ENCODE data around the gene ATPAF1.

ATPAF1 gene

GRCh38 chr1:46603481-46603857 lies 64.7 kb downstream of the ATPAF1 start:
- Histone ChIP-seq H3K27ac (replicated peaks; ENCODE audit: low read length) (no peak overlapping the region), H3K79me1 (ENCODE audit: low read depth, low read length) (no peaks in the 10 kb centered on the region)
- no CpG with 5 or more reads among the region's 2 CpGs for WGBS, 2 donors (ENCODE audit: extremely low coverage in 2 of 2, insufficient read length in 2 of 2, insufficient replicate concordance in 1 of 2)

DNA sequence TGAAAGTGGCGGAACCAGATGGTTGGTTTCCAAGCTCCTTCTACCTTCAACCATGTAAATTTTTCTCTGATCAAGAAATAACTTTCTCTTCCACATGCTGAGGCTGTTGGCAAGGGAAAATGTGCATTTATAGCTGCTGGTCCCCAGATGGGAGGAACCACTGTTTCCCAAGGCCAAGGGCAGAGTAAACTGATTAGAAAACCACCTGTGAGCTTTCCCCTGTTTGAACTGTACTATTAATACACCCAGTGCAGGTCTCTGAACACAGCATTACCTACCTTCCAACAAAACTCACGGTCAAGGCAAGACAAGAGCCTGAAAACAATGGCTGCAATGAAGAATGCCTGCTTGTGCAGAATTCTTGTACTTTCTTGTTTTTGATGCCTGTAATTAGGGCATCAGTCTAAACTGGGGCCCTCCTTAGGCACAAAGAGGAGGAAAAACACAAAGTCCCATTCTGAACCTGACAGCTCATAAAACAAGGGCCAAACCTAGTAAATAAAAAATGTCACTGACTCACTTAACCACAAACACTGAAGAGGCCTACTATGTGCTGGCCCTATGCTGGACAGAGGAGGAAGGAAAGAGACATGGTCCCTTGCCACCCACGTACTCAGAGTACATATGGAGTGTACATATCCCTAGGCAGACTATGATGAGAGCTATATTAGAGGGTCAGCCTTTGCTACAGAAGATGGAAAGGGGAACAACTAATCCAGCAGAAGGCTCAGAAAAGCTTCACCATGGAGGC lies 66.7 kb downstream of the ATPAF1 start:
- H2AK5ac ChIP-seq (ENCODE audit: low read depth, low read length) = no peak overlapping the region
- H3K27me3 ChIP-seq (ENCODE audit: control insufficient read depth in 3 of 3, insufficient read depth in 3 of 3, low read depth in 1 of 3, low read length in 3 of 3) = no peaks in the 10 kb centered on the region
- WGBS, 2 donors (ENCODE audit: extremely low coverage in 2 of 2, insufficient read length in 2 of 2, insufficient replicate concordance in 1 of 2) = no CpG with 5 or more reads among the region's 3 CpGs

More at GRCh38 chr1:46603481-46603857, 64.7 kb downstream of the ATPAF1 start:
- Histone ChIP-seq H3K14ac (ENCODE audit: low read length) (no peak overlapping the region), H2BK120ac (ENCODE audit: low read depth, low read length) (no peak overlapping the region), H3K4me1 (ENCODE audit: control insufficient read depth in 2 of 2, insufficient read depth in 1 of 2, low read depth in 1 of 2, low read length in 2 of 2) (peaks cover 4 to 12% of the 10 kb centered on the region in 2 donors), H3K18ac (ENCODE audit: low read length) (peak overlapping the region; percentile 90), H3K4me3 (ENCODE audit: low read length in 2 of 2) (peak overlapping the region; percentile 77 to 85), H3K23ac (ENCODE audit: low read depth, low read length, poor library complexity) (no peak overlapping the region), H2BK5ac (ENCODE audit: low read length) (peak overlapping the region; percentile 7), H2BK15ac (ENCODE audit: low read length) (no peak overlapping the region), H3K9me3 (replicated peaks in 1 of 2; ENCODE audit: control insufficient read depth in 2 of 2, insufficient read depth in 1 of 2, low read depth in 1 of 2, low read length in 2 of 2) (no peaks in the 10 kb centered on the region), H2BK12ac (ENCODE audit: low read length) (no peak overlapping the region), H3K36me3 (replicated peaks in 1 of 2; ENCODE audit: control insufficient read depth in 2 of 2, insufficient read depth in 2 of 2, low read length in 2 of 2) (no peaks in the 10 kb centered on the region), H3K27me3 (ENCODE audit: control insufficient read depth in 3 of 3, insufficient read depth in 3 of 3, low read depth in 1 of 3, low read length in 3 of 3) (no peaks in the 10 kb centered on the region), H4K91ac (ENCODE audit: low read depth, low read length, poor library complexity) (no peak overlapping the region), H3K4ac (ENCODE audit: low read length) (no peak overlapping the region), H3K9ac (ENCODE audit: low read depth, low read length, poor library complexity) (no peak overlapping the region), H2AFZ (ENCODE audit: low read length) (peak overlapping the region; percentile 94), H3K4me2 (ENCODE audit: insufficient read depth, low read length, poor library complexity, severe bottlenecking) (peak overlapping the region; percentile 77), H4K8ac (ENCODE audit: low read depth, low read length) (no peak overlapping the region), H2AK5ac (ENCODE audit: low read depth, low read length) (no peak overlapping the region)
- no peak for DNase-seq (ENCODE audit: low spot score)

GRCh38 chr1:46599059-46599970 lies 68.8 kb downstream of the ATPAF1 start:
- H2BK15ac ChIP-seq (ENCODE audit: low read length) = no peak overlapping the region
- no peak for DNase-seq (ENCODE audit: low spot score)
- H3K27ac ChIP-seq (replicated peaks; ENCODE audit: low read length) = no peak overlapping the region
- H3K36me3 ChIP-seq (replicated peaks in 1 of 2; ENCODE audit: control insufficient read depth in 2 of 2, insufficient read depth in 2 of 2, low read length in 2 of 2) = no peaks in the 10 kb centered on the region
- no peak overlapping the region for H3K18ac ChIP-seq (ENCODE audit: low read length)
- H3K4me1 ChIP-seq (ENCODE audit: control insufficient read depth in 2 of 2, insufficient read depth in 1 of 2, low read depth in 1 of 2, low read length in 2 of 2) = peaks cover 4 to 8% of the 10 kb centered on the region in 2 donors
- H3K14ac ChIP-seq (ENCODE audit: low read length) = no peak overlapping the region
- H3K4me2 ChIP-seq (ENCODE audit: insufficient read depth, low read length, poor library complexity, severe bottlenecking) = no peak overlapping the region
- no peak overlapping the region for H3K4me3 ChIP-seq (ENCODE audit: low read length in 2 of 2)
- no peak overlapping the region for H3K4ac ChIP-seq (ENCODE audit: low read length)
- H2BK5ac ChIP-seq (ENCODE audit: low read length) = no peak overlapping the region
- H2BK120ac ChIP-seq (ENCODE audit: low read depth, low read length) = no peak overlapping the region
- H4K8ac ChIP-seq (ENCODE audit: low read depth, low read length) = no peak overlapping the region
- H3K27me3 ChIP-seq (ENCODE audit: control insufficient read depth in 3 of 3, insufficient read depth in 3 of 3, low read depth in 1 of 3, low read length in 3 of 3) = no peaks in the 10 kb centered on the region
- H2AK5ac ChIP-seq (ENCODE audit: low read depth, low read length) = no peak overlapping the region
- 100% methylated on average over 1 of the region's 9 CpGs; no CpG with 5 or more reads in 1 of the 2 donors for whole genome bisulfite sequencing, 2 donors (ENCODE audit: extremely low coverage in 2 of 2, insufficient read length in 2 of 2, insufficient replicate concordance in 1 of 2)
- H2AFZ ChIP-seq (ENCODE audit: low read length) = no peak overlapping the region
- no peak overlapping the region for H3K9ac ChIP-seq (ENCODE audit: low read depth, low read length, poor library complexity)
- no peak overlapping the region for H3K23ac ChIP-seq (ENCODE audit: low read depth, low read length, poor library complexity)
- no peak overlapping the region for H4K91ac ChIP-seq (ENCODE audit: low read depth, low read length, poor library complexity)
- H3K79me1 ChIP-seq (ENCODE audit: low read depth, low read length) = no peaks in the 10 kb centered on the region
- H2BK12ac ChIP-seq (ENCODE audit: low read length) = no peak overlapping the region
- no peaks in the 10 kb centered on the region for H3K9me3 ChIP-seq (replicated peaks in 1 of 2; ENCODE audit: control insufficient read depth in 2 of 2, insufficient read depth in 1 of 2, low read depth in 1 of 2, low read length in 2 of 2)

More for the DNA sequence above, 66.7 kb downstream of the ATPAF1 start:
- Histone ChIP-seq H2BK15ac (ENCODE audit: low read length) (no peak overlapping the region), H3K27ac (replicated peaks; ENCODE audit: low read length) (no peak overlapping the region), H3K9ac (ENCODE audit: low read depth, low read length, poor library complexity) (no peak overlapping the region), H4K8ac (ENCODE audit: low read depth, low read length) (no peak overlapping the region), H3K14ac (ENCODE audit: low read length) (no peak overlapping the region), H3K4me3 (ENCODE audit: low read length in 2 of 2) (no peak overlapping the region), H3K79me1 (ENCODE audit: low read depth, low read length) (no peaks in the 10 kb centered on the region), H3K36me3 (replicated peaks in 1 of 2; ENCODE audit: control insufficient read depth in 2 of 2, insufficient read depth in 2 of 2, low read length in 2 of 2) (no peaks in the 10 kb centered on the region), H3K23ac (ENCODE audit: low read depth, low read length, poor library complexity) (no peak overlapping the region), H3K9me3 (replicated peaks in 1 of 2; ENCODE audit: control insufficient read depth in 2 of 2, insufficient read depth in 1 of 2, low read depth in 1 of 2, low read length in 2 of 2) (no peaks in the 10 kb centered on the region), H3K4me2 (ENCODE audit: insufficient read depth, low read length, poor library complexity, severe bottlenecking) (no peak overlapping the region), H2BK5ac (ENCODE audit: low read length) (no peak overlapping the region), H2BK120ac (ENCODE audit: low read depth, low read length) (no peak overlapping the region), H4K91ac (ENCODE audit: low read depth, low read length, poor library complexity) (no peak overlapping the region), H3K4me1 (ENCODE audit: control insufficient read depth in 2 of 2, insufficient read depth in 1 of 2, low read depth in 1 of 2, low read length in 2 of 2) (peaks cover 4 to 12% of the 10 kb centered on the region in 2 donors), H3K18ac (ENCODE audit: low read length) (no peak overlapping the region), H2AFZ (ENCODE audit: low read length) (no peak overlapping the region), H2BK12ac (ENCODE audit: low read length) (no peak overlapping the region), H3K4ac (ENCODE audit: low read length) (no peak overlapping the region)
- no peak for DNase-seq (ENCODE audit: low spot score)

DNA sequence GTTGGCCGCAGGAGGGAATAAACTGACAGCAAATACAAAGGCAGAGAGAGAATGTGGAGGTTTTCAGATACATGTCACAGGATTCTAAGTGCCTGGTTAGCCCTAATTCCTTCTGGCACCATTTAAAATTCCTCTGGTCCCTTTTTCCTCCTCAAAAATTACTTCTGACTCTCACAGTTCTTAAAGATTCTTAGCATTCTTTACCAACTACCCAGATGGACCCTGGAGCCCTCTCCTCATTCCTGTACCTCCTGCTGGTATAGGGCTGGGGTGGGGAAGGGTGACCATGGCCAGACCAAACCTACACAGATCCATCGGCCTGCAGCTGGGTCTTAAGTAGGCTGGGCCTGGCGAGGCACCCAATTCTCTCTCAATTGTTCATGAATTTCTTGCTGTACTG lies 71.3 kb downstream of the ATPAF1 start:
- Histone ChIP-seq H3K14ac (ENCODE audit: low read length) (no peak overlapping the region), H3K36me3 (replicated peaks in 1 of 2; ENCODE audit: control insufficient read depth in 2 of 2, insufficient read depth in 2 of 2, low read length in 2 of 2) (peaks cover 7 to 21% of the 10 kb centered on the region in 2 donors), H2AK5ac (ENCODE audit: low read depth, low read length) (no peak overlapping the region), H3K4me1 (ENCODE audit: control insufficient read depth in 2 of 2, insufficient read depth in 1 of 2, low read depth in 1 of 2, low read length in 2 of 2) (peaks cover 0 to 5% of the 10 kb centered on the region in 2 donors), H3K4me2 (ENCODE audit: insufficient read depth, low read length, poor library complexity, severe bottlenecking) (no peak overlapping the region), H3K27ac (replicated peaks; ENCODE audit: low read length) (no peak overlapping the region), H3K4ac (ENCODE audit: low read length) (no peak overlapping the region), H3K9me3 (replicated peaks in 1 of 2; ENCODE audit: control insufficient read depth in 2 of 2, insufficient read depth in 1 of 2, low read depth in 1 of 2, low read length in 2 of 2) (no peaks in the 10 kb centered on the region), H3K27me3 (ENCODE audit: control insufficient read depth in 3 of 3, insufficient read depth in 3 of 3, low read depth in 1 of 3, low read length in 3 of 3) (no peaks in the 10 kb centered on the region), H2BK15ac (ENCODE audit: low read length) (no peak overlapping the region), H3K23ac (ENCODE audit: low read depth, low read length, poor library complexity) (no peak overlapping the region), H4K91ac (ENCODE audit: low read depth, low read length, poor library complexity) (no peak overlapping the region), H2AFZ (ENCODE audit: low read length) (no peak overlapping the region), H4K8ac (ENCODE audit: low read depth, low read length) (no peak overlapping the region), H3K79me1 (ENCODE audit: low read depth, low read length) (no peaks in the 10 kb centered on the region), H2BK5ac (ENCODE audit: low read length) (no peak overlapping the region), H3K4me3 (ENCODE audit: low read length in 2 of 2) (no peak overlapping the region), H2BK12ac (ENCODE audit: low read length) (no peak overlapping the region), H3K9ac (ENCODE audit: low read depth, low read length, poor library complexity) (no peak overlapping the region), H3K18ac (ENCODE audit: low read length) (no peak overlapping the region), H2BK120ac (ENCODE audit: low read depth, low read length) (no peak overlapping the region)
- no CpG with 5 or more reads among the region's 3 CpGs for WGBS, 2 donors (ENCODE audit: extremely low coverage in 2 of 2, insufficient read length in 2 of 2, insufficient replicate concordance in 1 of 2)
- DNase-seq (ENCODE audit: low spot score) = no peak

Measured in neuronal stem cell (in vitro differentiated cells).